ENCODE measurements around the gene ENDOD1. TPM values are rescaled to one million over a fixed set of nuclear protein-coding genes. Genes with fewer than 3 reads are reported as not detected.

Gene ENDOD1
- total RNA-seq, 6 experiments from 2014 or later, result 23.1 to 27.3 (median 25.3) TPM

DNA sequence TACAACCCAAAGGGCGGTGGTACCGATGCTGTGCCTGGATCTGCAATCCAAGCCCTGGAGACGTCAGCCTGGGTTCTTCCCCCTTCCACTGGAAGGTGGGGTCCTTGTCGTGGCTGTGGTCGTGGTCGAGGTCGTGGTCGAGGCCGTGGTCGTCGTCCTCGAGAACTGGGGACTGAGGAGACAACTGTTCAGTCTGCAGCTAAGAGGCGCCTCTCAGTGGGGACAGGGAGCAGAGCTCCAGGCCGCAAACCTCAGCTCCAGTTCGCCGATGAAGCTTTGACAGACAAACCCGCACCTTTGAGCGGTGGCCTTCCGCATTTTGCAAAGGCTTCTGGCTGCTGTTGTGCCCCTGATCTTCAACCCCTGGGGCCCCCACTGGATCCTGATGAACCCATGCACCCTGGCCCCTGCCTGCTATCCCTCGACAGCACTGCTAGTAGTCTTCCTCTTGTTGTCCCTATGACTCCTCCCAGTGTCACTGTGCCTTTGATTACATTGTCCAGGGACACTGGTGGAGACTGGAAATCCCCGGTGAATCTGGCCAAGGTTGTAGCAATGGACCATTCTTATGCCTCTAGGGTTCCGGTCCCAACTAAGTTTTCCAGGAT lies 38.9 kb upstream of the ENDOD1 start:
- TF ChIP-seq, protein P1, sequence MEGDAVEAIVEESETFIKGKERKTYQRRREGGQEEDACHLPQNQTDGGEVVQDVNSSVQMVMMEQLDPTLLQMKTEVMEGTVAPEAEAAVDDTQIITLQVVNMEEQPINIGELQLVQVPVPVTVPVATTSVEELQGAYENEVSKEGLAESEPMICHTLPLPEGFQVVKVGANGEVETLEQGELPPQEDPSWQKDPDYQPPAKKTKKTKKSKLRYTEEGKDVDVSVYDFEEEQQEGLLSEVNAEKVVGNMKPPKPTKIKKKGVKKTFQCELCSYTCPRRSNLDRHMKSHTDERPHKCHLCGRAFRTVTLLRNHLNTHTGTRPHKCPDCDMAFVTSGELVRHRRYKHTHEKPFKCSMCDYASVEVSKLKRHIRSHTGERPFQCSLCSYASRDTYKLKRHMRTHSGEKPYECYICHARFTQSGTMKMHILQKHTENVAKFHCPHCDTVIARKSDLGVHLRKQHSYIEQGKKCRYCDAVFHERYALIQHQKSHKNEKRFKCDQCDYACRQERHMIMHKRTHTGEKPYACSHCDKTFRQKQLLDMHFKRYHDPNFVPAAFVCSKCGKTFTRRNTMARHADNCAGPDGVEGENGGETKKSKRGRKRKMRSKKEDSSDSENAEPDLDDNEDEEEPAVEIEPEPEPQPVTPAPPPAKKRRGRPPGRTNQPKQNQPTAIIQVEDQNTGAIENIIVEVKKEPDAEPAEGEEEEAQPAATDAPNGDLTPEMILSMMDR (IDR thresholded peaks at IDR 0.05), result no peak
- DNase-seq, result no peak
- Mint-ChIP-seq H3K36me3 (ENCODE audit: low read depth) (no peaks in the 10 kb centered on the region), H3K4me1 (ENCODE audit: low read depth) (no peaks in the 10 kb centered on the region), H3K9me3 (no peaks in the 10 kb centered on the region), H3K27ac (no peak overlapping the region), H3K27me3 (ENCODE audit: insufficient read depth) (peaks cover 24% of the 10 kb centered on the region), H3K4me3 (no peak overlapping the region)

DNA sequence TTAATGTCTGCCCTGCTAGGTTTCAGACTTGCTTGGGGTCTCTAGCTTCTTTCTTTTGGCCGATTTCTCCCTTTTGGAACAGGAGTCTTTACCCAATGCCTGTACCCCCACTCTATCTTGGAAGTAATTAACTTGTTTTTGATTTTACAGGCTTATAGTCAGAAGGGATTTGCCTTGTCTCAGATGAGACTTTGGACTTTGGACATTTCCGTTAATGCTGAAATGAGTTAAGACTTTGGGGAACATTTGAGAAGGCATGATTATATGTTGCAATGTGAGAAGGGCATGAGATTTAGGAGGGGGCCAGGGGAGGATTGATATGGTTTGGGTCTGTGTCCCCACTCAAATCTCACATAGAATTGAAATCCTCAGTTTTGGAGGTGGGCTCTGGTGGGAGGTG lies 35.3 kb upstream of the ENDOD1 start:
- Mint-ChIP-seq H3K27ac (no peak overlapping the region), H3K9me3 (no peaks in the 10 kb centered on the region), H3K36me3 (ENCODE audit: low read depth) (no peaks in the 10 kb centered on the region), H3K4me3 (no peak overlapping the region), H3K4me1 (ENCODE audit: low read depth) (no peaks in the 10 kb centered on the region), H3K27me3 (ENCODE audit: insufficient read depth) (peaks cover 18% of the 10 kb centered on the region)
- no peak for DNase-seq
- TF ChIP-seq, protein P1 (IDR thresholded peaks at IDR 0.05), result no peak

DNA sequence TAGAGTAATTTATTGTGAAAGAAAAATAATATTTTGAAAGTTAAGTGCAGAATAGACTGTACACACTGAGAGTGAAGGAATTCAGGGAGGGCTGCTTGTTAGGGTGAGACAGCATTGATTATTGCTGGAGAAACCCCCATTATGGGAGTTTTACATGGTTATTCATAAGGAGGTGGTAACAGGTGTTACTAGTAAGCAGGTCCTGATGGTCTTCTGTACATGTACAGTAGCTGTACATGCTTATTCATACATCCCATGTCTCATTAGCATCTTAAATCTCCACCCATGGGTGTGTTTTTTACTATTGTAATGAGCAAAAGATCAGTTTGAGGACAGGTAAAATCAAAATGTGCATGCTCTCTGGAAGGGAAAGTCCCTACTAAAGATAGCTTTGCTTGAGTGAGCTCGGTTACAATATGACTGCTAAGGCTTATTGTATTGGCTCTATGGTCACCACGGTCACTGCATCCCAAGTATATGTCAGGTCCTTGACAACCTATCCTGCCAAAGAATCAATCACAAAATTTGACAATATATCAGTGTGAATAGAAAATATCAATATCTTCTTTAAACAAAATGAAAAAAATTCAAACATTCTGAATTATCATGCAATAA lies 34.3 kb upstream of the ENDOD1 start:
- TF ChIP-seq, protein P1 (IDR thresholded peaks at IDR 0.05), result no peak
- no peak overlapping the region for H3K27ac Mint-ChIP-seq
- no peaks in the 10 kb centered on the region for H3K4me1 Mint-ChIP-seq (ENCODE audit: low read depth)
- no peaks in the 10 kb centered on the region for H3K9me3 Mint-ChIP-seq
- no peak overlapping the region for H3K4me3 Mint-ChIP-seq
- H3K36me3 Mint-ChIP-seq (ENCODE audit: low read depth), result no peaks in the 10 kb centered on the region
- peaks cover 11% of the 10 kb centered on the region for H3K27me3 Mint-ChIP-seq (ENCODE audit: insufficient read depth)
- DNase-seq, result no peak

DNA sequence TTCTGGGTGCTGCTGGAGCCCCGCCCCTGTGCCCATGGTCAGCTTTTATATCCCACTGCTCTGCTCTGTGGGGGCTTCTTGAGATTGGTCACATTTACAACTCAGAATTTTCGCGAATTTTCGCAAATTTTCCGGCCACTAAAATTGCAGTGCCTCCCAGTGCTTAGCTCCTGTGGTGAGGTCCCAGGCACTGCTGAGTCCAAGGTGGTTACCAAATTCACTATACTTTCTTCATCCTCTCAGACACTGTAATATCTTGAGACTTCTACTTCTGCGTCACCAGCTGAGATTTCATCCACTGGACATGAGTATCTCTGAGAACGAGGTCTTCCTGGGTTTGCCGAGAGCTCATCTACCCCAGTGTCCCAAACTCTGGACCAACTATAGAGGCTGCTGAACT lies 31.7 kb upstream of the ENDOD1 start:
- Mint-ChIP-seq H3K4me1 (ENCODE audit: low read depth) (no peaks in the 10 kb centered on the region), H3K27ac (no peak overlapping the region), H3K9me3 (no peaks in the 10 kb centered on the region), H3K27me3 (ENCODE audit: insufficient read depth) (peaks cover 9% of the 10 kb centered on the region), H3K4me3 (no peak overlapping the region), H3K36me3 (ENCODE audit: low read depth) (no peaks in the 10 kb centered on the region)
- TF ChIP-seq, protein P1 (IDR thresholded peaks at IDR 0.05), result no peak
- no peak for DNase-seq

DNA sequence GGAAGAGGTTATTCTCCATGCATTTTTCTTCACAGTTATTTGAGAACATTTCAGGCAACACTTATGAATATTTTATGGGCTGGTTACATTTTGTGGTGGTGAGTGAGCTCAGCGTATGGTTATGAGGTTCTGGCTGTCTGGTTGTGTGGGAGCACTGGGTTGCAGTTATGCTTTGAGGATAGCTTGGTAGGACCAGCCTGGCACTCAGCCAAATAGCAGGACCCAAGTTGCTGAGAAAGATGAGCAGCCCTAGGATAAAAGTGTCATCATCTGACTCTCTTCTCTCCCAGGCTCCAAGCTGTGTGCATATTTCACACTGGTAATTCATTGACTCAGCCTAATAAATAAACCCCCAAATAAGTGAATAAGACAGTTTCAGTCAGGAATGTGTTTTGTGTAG lies 31.0 kb upstream of the ENDOD1 start:
- Mint-ChIP-seq H3K4me1 (ENCODE audit: low read depth) (no peaks in the 10 kb centered on the region), H3K36me3 (ENCODE audit: low read depth) (no peaks in the 10 kb centered on the region), H3K27ac (no peak overlapping the region), H3K9me3 (no peaks in the 10 kb centered on the region), H3K4me3 (no peak overlapping the region), H3K27me3 (ENCODE audit: insufficient read depth) (peaks cover 9% of the 10 kb centered on the region)
- TF ChIP-seq, protein P1 (IDR thresholded peaks at IDR 0.05), result no peak
- DNase-seq, result peak; percentile 5

Measured in HFFc6 (cell line).